ENCODE measurements around the gene ARHGEF19. TPM values are rescaled to one million over a fixed set of nuclear protein-coding genes. Genes with fewer than 3 reads are reported as not detected.
A peak's percentile ranks its signal among the peaks of the same experiment; 100 is the strongest.

The ARHGEF19 gene
- total RNA-seq, 1 experiment from 2014 or later = 21.1 TPM

GRCh38 chr1:16243936-16244649 is 31.6 kb upstream of the ARHGEF19 start:
- no peak overlapping the region for H3K27ac ChIP-seq (ENCODE audit: insufficient read length, low read depth, low read length)
- H3K9ac ChIP-seq (ENCODE audit: extremely low read depth, insufficient read length, low read length) = no peak overlapping the region
- H2BK120ac ChIP-seq (ENCODE audit: low read depth, low read length, poor library complexity, severe bottlenecking) = no peak overlapping the region
- H3K14ac ChIP-seq (ENCODE audit: insufficient read depth, low read length) = no peak overlapping the region
- no peaks in the 10 kb centered on the region for H3K79me2 ChIP-seq (ENCODE audit: insufficient read depth, low read length)
- no peak overlapping the region for H3K56ac ChIP-seq (ENCODE audit: insufficient read length, low read depth, low read length)
- H4K91ac ChIP-seq (ENCODE audit: insufficient read length, low read depth, low read length) = no peak overlapping the region
- no peak overlapping the region for H3K23ac ChIP-seq (ENCODE audit: insufficient read length, low read depth, low read length)
- no peak overlapping the region for H2BK15ac ChIP-seq (ENCODE audit: low read depth, low read length)
- Mint-ChIP-seq H3K27me3 (ENCODE audit: low read depth) (no peaks in the 10 kb centered on the region), H3K4me3 (no peak overlapping the region), H3K27ac (peak overlapping the region in 1 of 3 experiments; percentile 87; a peak in 1 of 7 replicates), H3K4me1 (peaks cover 4 to 8% of the 10 kb centered on the region in 2 experiments), H3K36me3 (ENCODE audit: insufficient read depth in 1 of 3, low read depth in 3 of 3) (peaks cover 0 to 9% (median 0%) of the 10 kb centered on the region in 3 experiments; a peak in 2 of 7 replicates), H3K9me3 (no peaks in the 10 kb centered on the region)
- no peak overlapping the region for H2BK12ac ChIP-seq (ENCODE audit: insufficient read length, low read depth, low read length)
- peak; percentile 78 for DNase-seq
- H4K5ac ChIP-seq (ENCODE audit: insufficient read length, low read depth, low read length) = no peak overlapping the region
- no CpG with 5 or more reads among the region's 8 CpGs for WGBS (ENCODE audit: extremely low coverage, insufficient read length, low lambda C conversion rate)
- no peak overlapping the region for H3T11ph ChIP-seq (ENCODE audit: low read length)
- H2AK5ac ChIP-seq (ENCODE audit: insufficient read length, low read length) = no peak overlapping the region
- H4K20me1 ChIP-seq (ENCODE audit: control insufficient read depth, insufficient read depth, insufficient read length) = no peaks in the 10 kb centered on the region
- H3K18ac ChIP-seq (ENCODE audit: insufficient read length, low read depth, low read length) = no peak overlapping the region
- H3K79me1 ChIP-seq (ENCODE audit: insufficient read depth, low read depth, low read length, poor library complexity, severe bottlenecking) = no peaks in the 10 kb centered on the region
- H2AFZ ChIP-seq (ENCODE audit: low read length) = no peak overlapping the region
- H3K9me3 ChIP-seq (ENCODE audit: control insufficient read depth, low read depth, low read length) = no peaks in the 10 kb centered on the region
- no peak overlapping the region for H3K4ac ChIP-seq (ENCODE audit: low read depth, low read length)
- TF ChIP-seq CTCF (conservative IDR thresholded peaks at IDR 0.05) = peak; percentile 88
- H3K4me2 ChIP-seq (ENCODE audit: insufficient read depth, insufficient read length, low read length) = no peak overlapping the region
- H2BK20ac ChIP-seq (ENCODE audit: low read depth, low read length, poor library complexity, severe bottlenecking) = no peak overlapping the region
- H3K27me3 ChIP-seq (ENCODE audit: insufficient read depth, low read length) = no peaks in the 10 kb centered on the region
- no peak overlapping the region for H4K8ac ChIP-seq (replicated peaks; ENCODE audit: insufficient read length, low read depth, low read length)
- no peaks in the 10 kb centered on the region for H3K4me1 ChIP-seq (ENCODE audit: insufficient read depth, low read length)
- H2BK5ac ChIP-seq (ENCODE audit: insufficient read length, low read length) = no peak overlapping the region
- no peaks in the 10 kb centered on the region for H3K23me2 ChIP-seq (ENCODE audit: insufficient read length, low read depth, low read length, poor library complexity, severe bottlenecking)
